Endothelial cell of umbilical vein (primary cell): Measurements from ENCODE around the gene LDB3. TPM values are rescaled to one million over a fixed set of nuclear protein-coding genes. Genes with fewer than 3 reads are reported as not detected.

Source experiments
- BruUV-seq: library from RNA; stranded (reverse); fragments of 400-500 nt; replicated peaks from 2 replicates; lab custom pipeline; 2021; lab: Mats Ljungman, UMichigan
- CTCF ChIA-PET: fragments of 300-600, 350-600 bp; sonication (Branson Sonifier 250); formaldehyde crosslinking; loops from one replicate; lab custom pipeline; 2021; ENCODE audit warnings: antibody characterized with exemption, inconsistent platforms; lab: Charles Lee
- POLR2A ChIA-PET: fragments of 300-600, 350-600 bp; sonication (Branson Sonifier 250); formaldehyde crosslinking; loops from one replicate; lab custom pipeline; 2021; ENCODE audit warnings: antibody characterized with exemption, inconsistent platforms; lab: Charles Lee
- DNase-seq: peaks from one replicate; pipeline ENCODE4 v3.0.0-alpha.2; 2011; ENCODE audit warnings: low read depth, low spot score
- FAIRE-seq: peaks from 2 replicates; lab custom pipeline; 2011; peaks lifted over from hg19 to GRCh38; lab: Jason Lieb, UNC
- H2AFZ ChIP-seq: 2 replicates; pipeline ENCODE4 v1.6.0; 2012; ENCODE audit warnings: low read depth, low read length, control low read depth, inconsistent platforms
- H3K27ac ChIP-seq: 2 replicates; pipeline ENCODE4 v1.5.1; 2011; ENCODE audit warnings: low read depth, mild to moderate bottlenecking, control low read depth, low read length, moderate library complexity; ENCODE audit not compliant: insufficient read depth
- H3K27me3 ChIP-seq, 2 experiments: 2 replicates each; pipeline versions ENCODE4 v1.6.0 to v1.6.1; 2011; ENCODE audit warnings: low read length in 2 of 2, mixed read lengths in 1 of 2; ENCODE audit not compliant: control insufficient read depth in 2 of 2, insufficient read depth in 2 of 2
- H3K36me3 ChIP-seq, 2 experiments: 2 replicates in 1 of 2; 3 replicates in 1 of 2; pipeline ENCODE4 v1.5.1; 2011; ENCODE audit warnings: low read length in 2 of 2, mild to moderate bottlenecking in 1 of 2, moderate library complexity in 1 of 2; ENCODE audit not compliant: control insufficient read depth in 2 of 2, insufficient read depth in 2 of 2; ENCODE audit errors: extremely low read depth in 1 of 2
- H3K4me1 ChIP-seq: 3 replicates; pipeline ENCODE4 v1.5.1; 2011; ENCODE audit warnings: mild to moderate bottlenecking, low read length; ENCODE audit not compliant: control insufficient read depth, insufficient read depth; ENCODE audit errors: extremely low read depth
- H3K4me2 ChIP-seq: 2 replicates; pipeline ENCODE4 v1.6.1; 2011; ENCODE audit warnings: low read length, control low read depth, mixed read lengths; ENCODE audit not compliant: insufficient read depth
- H3K4me3 ChIP-seq, 3 experiments: fragments of 200-600 bp in 1 of 3; sonication (generic), shearing (Covaris generic) in 1 of 3; replicated peaks in 1 of 3; 2 replicates each; pipeline ENCODE4 v1.5.1; 2011 to 2016; ENCODE audit warnings: control low read depth in 3 of 3, low read length in 3 of 3, mild to moderate bottlenecking in 2 of 3, inconsistent platforms in 1 of 3, low read depth in 1 of 3, moderate library complexity in 1 of 3; ENCODE audit not compliant: insufficient read depth in 1 of 3
- H3K79me2 ChIP-seq: 2 replicates; pipeline ENCODE4 v1.6.0; 2012; ENCODE audit warnings: low read length, inconsistent platforms; ENCODE audit not compliant: control insufficient read depth, insufficient read depth
- H3K9ac ChIP-seq: replicated peaks from 2 replicates; pipeline ENCODE3; 2011; ENCODE audit warnings: low read length, control low read depth; ENCODE audit not compliant: insufficient read depth; ENCODE audit errors: extremely low read depth
- H3K9me1 ChIP-seq: replicated peaks from 3 replicates; pipeline ENCODE4 v1.6.0; 2011; ENCODE audit warnings: mild to moderate bottlenecking, low read length; ENCODE audit not compliant: control insufficient read depth, insufficient read depth; ENCODE audit errors: extremely low read depth
- H3K9me3 ChIP-seq: replicated peaks from 2 replicates; pipeline ENCODE4 v1.5.1; 2012; ENCODE audit warnings: low read length, inconsistent platforms; ENCODE audit not compliant: control insufficient read depth, insufficient read depth
- H4K20me1 ChIP-seq: replicated peaks from 2 replicates; pipeline ENCODE3; 2011; ENCODE audit warnings: mild to moderate bottlenecking, low read length; ENCODE audit not compliant: control insufficient read depth, insufficient read depth; ENCODE audit errors: extremely low read depth
- CTCF ChIP-seq, 2 donors: IDR thresholded peaks; 1 replicate in 1 of 2; 2 replicates in 1 of 2; pipeline ENCODE4 v1.5.1; 2011; ENCODE audit warnings: low read length in 2 of 2, mild to moderate bottlenecking in 2 of 2, moderate library complexity in 2 of 2, control low read depth in 1 of 2, inconsistent platforms in 1 of 2, low read depth in 1 of 2; ENCODE audit not compliant: insufficient read depth in 1 of 2; ENCODE audit errors: extremely low read depth in 1 of 2
- EZH2 ChIP-seq: IDR thresholded peaks from 2 replicates; pipeline ENCODE4 v1.6.1; 2012; ENCODE audit warnings: borderline replicate concordance, low read depth, mild to moderate bottlenecking, moderate library complexity, low read length, inconsistent platforms; ENCODE audit not compliant: severe bottlenecking
- FOS ChIP-seq: IDR thresholded peaks from 2 replicates; pipeline ENCODE4 v1.6.1; 2011; ENCODE audit warnings: mild to moderate bottlenecking, low read length, moderate library complexity, borderline replicate concordance; ENCODE audit not compliant: insufficient read depth
- GATA2 ChIP-seq: IDR thresholded peaks from 2 replicates; pipeline ENCODE4 v1.7.0; 2011; ENCODE audit warnings: low read depth, mild to moderate bottlenecking, moderate library complexity, mixed read lengths, low read length; ENCODE audit not compliant: insufficient read length, insufficient read depth
- JUN ChIP-seq: IDR thresholded peaks from 2 replicates; pipeline ENCODE4 v1.6.1; 2011; ENCODE audit warnings: borderline replicate concordance, low read depth; ENCODE audit not compliant: insufficient read length, insufficient read depth
- MAX ChIP-seq: IDR thresholded peaks from 2 replicates; pipeline ENCODE4 v1.6.1; 2011; ENCODE audit not compliant: insufficient read depth, insufficient read length
- POLR2AphosphoS5 ChIP-seq: IDR thresholded peaks from 2 replicates; pipeline ENCODE4 v1.6.1; 2012; ENCODE audit warnings: low read depth, mild to moderate bottlenecking, control low read depth, low read length, moderate library complexity; ENCODE audit not compliant: insufficient read depth
- dilution Hi-C: fragments of 300-500 bp; cut with MboI; formaldehyde crosslinking; loops from one replicate; pipeline ENCODE4 v1.15.0; 2019; ENCODE audit warnings: low sequenced_read_pairs; ENCODE audit not compliant: extremely low pct_ligation_motif_present
- intact Hi-C: fragments of 100-400 bp; cut with micrococcal nuclease; formaldehyde crosslinking; loops from one replicate; pipeline ENCODE4 v1.10.0; 2022
- polyA plus RNA-seq, 4 experiments: library from polyadenylated mRNA; depleted of rRNA in 3 of 4; stranded (reverse) in 3 of 4; unstranded in 1 of 4; fragments of >200 nt; gene quantifications; 2 replicates each; pipeline versions ENCODE4 v1.2.1 to v1.2.3, GENCODE V29; 2011 to 2012; ENCODE audit warnings: missing spikeins in 1 of 4
- total RNA-seq: library from RNA; stranded (reverse); gene quantifications from 2 replicates; pipeline ENCODE4 v1.2.3, GENCODE V29; 2021

LDB3 gene
- total and polyA plus RNA-seq, 2 donors (not counting 3 experiments of a cell fraction or from before 2014, with no cell fraction given): not detected

- dilution Hi-C loops (no loop called here), intact Hi-C loops (no loop called here)
- Histone ChIP-seq H3K9me1 (no peaks in the 10 kb centered on the region), H3K4me3 (no peak overlapping the region), H3K4me1 (no peaks in the 10 kb centered on the region), H3K36me3 (no peaks in the 10 kb centered on the region), H2AFZ (no peak overlapping the region), H3K9ac (no peak overlapping the region), H3K4me2 (no peak overlapping the region), H3K79me2 (no peaks in the 10 kb centered on the region), H4K20me1 (no peaks in the 10 kb centered on the region), H3K27me3 (peaks cover 0 to 9% of the 10 kb centered on the region in 2 experiments), H3K27ac (no peak overlapping the region), H3K9me3 (no peaks in the 10 kb centered on the region)
- no peak for DNase-seq
- BruUV-seq: no TSS peak
- CTCF ChIA-PET: interaction anchor here (0.9 to 1.6 kb wide), 3 partner anchors 9 to 295 kb away, joined by 3 read pairs; no protein-coding TSS in a partner anchor
- POLR2A ChIA-PET: no interaction called here
- no peak for TF ChIP-seq MAX
- no peak for TF ChIP-seq CTCF (IDR thresholded peaks at IDR 0.05; ENCODE audit: extremely low read depth in 1 of 2, insufficient read depth in 1 of 2, low read depth in 1 of 2, low read length in 2 of 2)
- TF ChIP-seq POLR2AphosphoS5: no peak
- TF ChIP-seq GATA2: no peak
- no peak for TF ChIP-seq EZH2
- TF ChIP-seq JUN: no peak
- TF ChIP-seq FOS: no peak
- FAIRE-seq: no peak
Observed at GRCh38 chr10:86671419-86671818, 3.1 kb downstream of the LDB3 start.
